ENCODE measurements around the gene NUP62. TPM values are rescaled to one million over a fixed set of nuclear protein-coding genes. Genes with fewer than 3 reads are reported as not detected.
"Not testable (repeated sequence)": the region's sequence is repeated elsewhere in the genome, so short reads cannot be mapped to it uniquely, and the experiment has no call there.

Gene NUP62
- total RNA-seq = 30.4 TPM
- long read RNA-seq, transcript NUP62-202 (2 exons, 3,479 nt) = major isoform, 10 of 32 reads
- long read RNA-seq, transcript NUP62-222 (3 exons, 587 nt) = minor isoform, 6 of 32 reads
- long read RNA-seq, partial matches to known transcripts = 0 of 32 reads
- long read RNA-seq, other reads (novel, unspliced or antisense) = 8 of 32 reads

- peak; percentile 81 for ATAC-seq
- intact Hi-C loops (cut with DNase I) = no loop called here
- DNase-seq (ENCODE audit: missing footprints) = peak; percentile 95
These were observed at the start of gene NUP62, which contains the start of gene ATF5 for GRCh38 chr19:49929121-49929610. Gene NUP62, minus strand, starts transcription at chr19:49929504. Its CDS starts 19,697 bp downstream, at chr19:49909807. Gene ATF5, plus strand, starts transcription at chr19:49929205. Its CDS starts 1,646 bp downstream, at chr19:49930851.

GRCh38 chr19:49978324-49978723 lies 49.0 kb upstream of the NUP62 start:
- DNase-seq (ENCODE audit: missing footprints) = peak; percentile 37
- intact Hi-C loops (cut with DNase I) = no loop called here
- no peak for ATAC-seq

GRCh38 chr19:49977881-49978280 lies 48.6 kb upstream of the NUP62 start:
- intact Hi-C loops (cut with DNase I) = no loop called here
- peak; percentile 20 for DNase-seq (ENCODE audit: missing footprints)
- no peak for ATAC-seq

DNA sequence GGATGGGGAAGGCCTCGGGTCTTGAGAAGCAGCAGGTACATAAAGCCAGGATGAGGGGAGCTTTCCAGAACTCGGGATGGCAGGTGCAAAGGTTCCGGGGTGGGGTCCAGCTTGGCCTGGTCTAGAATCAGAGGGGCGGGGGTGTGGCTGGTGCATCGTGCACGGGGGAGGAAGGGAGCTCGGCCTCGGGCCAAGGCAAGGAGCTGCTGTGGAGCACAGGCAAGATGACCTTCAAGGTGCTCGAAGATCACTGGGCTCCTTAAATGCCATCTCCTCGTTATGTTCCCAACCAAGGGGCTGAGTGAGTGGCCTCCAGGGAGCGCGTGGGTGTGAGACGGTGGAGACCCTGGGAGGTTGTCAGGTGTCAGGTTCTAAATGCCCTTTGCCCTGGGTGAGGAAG lies 47.8 kb upstream of the NUP62 start:
- DNase-seq (ENCODE audit: missing footprints) (peak; percentile 62), ATAC-seq (no peak)
- intact Hi-C loops (cut with DNase I) = no loop called here

- DNase-seq (ENCODE audit: missing footprints) = peak; percentile 50
- no peak for ATAC-seq
These were observed 47.2 kb upstream of the NUP62 start for GRCh38 chr19:49976496-49976895.

GRCh38 chr19:49975051-49975450 lies 45.7 kb upstream of the NUP62 start:
- DNase-seq (ENCODE audit: missing footprints) (peak; percentile 16), ATAC-seq (no peak)
- intact Hi-C loops (cut with DNase I) = no loop called here

More at GRCh38 chr19:49976496-49976895, 47.2 kb upstream of the NUP62 start:
- intact Hi-C loops (cut with DNase I) = no loop called here

GRCh38 chr19:49973987-49974386 lies 44.7 kb upstream of the NUP62 start:
- DNase-seq (ENCODE audit: missing footprints) (peak; percentile 77), ATAC-seq (peak; percentile 55)
- intact Hi-C loops (cut with DNase I) = no loop called here

GRCh38 chr19:49972841-49973240 lies 43.5 kb upstream of the NUP62 start:
- peak; percentile 52 for DNase-seq (ENCODE audit: missing footprints)
- ATAC-seq = no peak
- intact Hi-C loops (cut with DNase I) = no loop called here

DNA sequence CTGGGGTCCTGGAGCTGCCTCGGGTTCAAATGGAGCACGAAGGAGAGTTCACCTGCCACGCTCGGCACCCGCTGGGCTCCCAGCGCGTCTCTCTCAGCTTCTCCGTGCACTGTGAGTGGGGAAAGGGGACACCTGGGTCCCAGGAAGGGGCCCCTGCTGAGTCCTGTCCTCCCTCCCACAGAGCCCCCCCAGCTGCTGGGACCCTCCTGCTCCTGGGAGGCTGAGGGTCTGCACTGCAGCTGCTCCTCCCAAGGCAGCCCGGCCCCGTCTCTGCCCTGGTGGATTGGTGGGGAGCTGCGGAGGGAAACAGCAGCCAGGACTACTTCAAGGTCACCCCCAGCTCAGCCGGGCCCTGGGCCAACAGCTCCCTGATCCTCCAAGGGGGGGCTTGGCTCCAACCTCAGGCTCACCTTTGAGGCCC lies 42.7 kb upstream of the NUP62 start:
- DNase-seq (ENCODE audit: missing footprints) (peak; percentile 52), ATAC-seq (no peak)
- intact Hi-C loops (cut with DNase I) = no loop called here

- peak; percentile 61 for ATAC-seq
- DNase-seq (ENCODE audit: missing footprints) = peak; percentile 21
- intact Hi-C loops (cut with DNase I) = not testable (repeated sequence)
These were observed 40.1 kb upstream of the NUP62 start for GRCh38 chr19:49969355-49969754.

- intact Hi-C loops (cut with DNase I) = no loop called here
- DNase-seq (ENCODE audit: missing footprints) = peak; percentile 70
- no peak for ATAC-seq
These were observed 39.1 kb upstream of the NUP62 start for GRCh38 chr19:49968279-49968922.

GRCh38 chr19:49960980-49961379 lies 31.7 kb upstream of the NUP62 start, which contains the start of gene SIGLEC11:
Gene SIGLEC11, minus strand, starts transcription at chr19:49961172. Its CDS starts 91 bp downstream, at chr19:49961081.
- ATAC-seq (peak; percentile 63), DNase-seq (ENCODE audit: missing footprints) (peak; percentile 50)
- intact Hi-C loops (cut with DNase I) = not testable (repeated sequence)

- intact Hi-C loops (cut with DNase I); DNase-seq (ENCODE audit: missing footprints); ATAC-seq: not testable (repeated sequence)
These were observed 30.6 kb upstream of the NUP62 start for GRCh38 chr19:49959892-49960291.

DNA sequence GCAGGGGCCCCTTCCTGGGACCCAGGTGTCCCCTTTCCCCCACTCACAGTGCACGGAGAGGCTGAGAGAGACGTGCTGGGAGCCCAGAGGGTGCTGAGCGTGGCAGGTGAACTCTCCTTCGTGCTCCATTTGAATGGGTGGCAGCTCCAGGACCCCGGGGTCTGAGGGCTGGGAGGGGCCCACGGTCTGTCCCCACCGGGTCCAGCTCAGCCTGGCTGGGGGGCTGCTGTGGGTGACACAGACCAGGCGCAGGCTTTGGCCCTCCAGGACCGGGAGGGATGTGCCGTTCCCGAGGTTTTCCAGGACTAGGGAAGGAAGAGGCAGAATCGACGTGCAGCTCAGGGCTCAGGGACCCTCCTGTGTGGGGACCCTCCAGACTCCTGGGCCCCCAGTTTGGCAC lies 29.3 kb upstream of the NUP62 start:
- intact Hi-C loops (cut with DNase I); ATAC-seq: not testable (repeated sequence)
- DNase-seq (ENCODE audit: missing footprints) = peak; percentile 31

GRCh38 chr19:49958144-49958543 lies 28.8 kb upstream of the NUP62 start:
- intact Hi-C loops (cut with DNase I); ATAC-seq: not testable (repeated sequence)
- DNase-seq (ENCODE audit: missing footprints) = peak; percentile 37

DNA sequence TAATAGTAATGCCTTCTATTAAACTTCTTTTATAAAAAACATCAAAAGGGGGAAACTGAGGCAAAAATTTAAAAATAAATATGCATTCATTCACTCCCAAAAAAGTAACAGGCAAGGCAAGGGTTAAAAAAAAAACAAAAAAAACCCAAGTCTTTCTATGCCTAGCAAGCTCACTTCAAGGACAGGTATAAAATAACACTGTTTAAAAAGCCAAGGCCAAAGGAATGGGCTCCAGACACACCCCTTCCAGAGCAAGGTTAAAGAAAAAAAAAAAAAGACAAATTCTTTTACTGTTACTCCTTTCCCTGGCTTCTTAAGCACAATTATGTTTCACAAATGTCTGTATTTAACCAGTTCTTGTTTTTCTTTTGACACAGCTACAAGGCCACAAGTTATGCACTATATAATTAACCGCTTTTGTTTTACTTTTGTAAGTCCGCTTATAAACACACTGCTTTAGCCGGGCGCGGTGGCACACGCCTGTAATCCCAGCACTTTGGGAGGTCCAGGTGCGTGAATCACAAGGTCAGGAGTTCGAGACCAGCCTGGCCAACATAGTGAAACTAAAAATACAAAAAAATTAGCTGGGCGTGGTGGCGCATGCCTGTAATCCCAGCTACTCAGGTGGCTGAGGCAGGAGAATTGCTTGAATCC lies 28.1 kb upstream of the NUP62 start:
- ATAC-seq = no peak
- intact Hi-C loops (cut with DNase I) = no loop called here
- DNase-seq (ENCODE audit: missing footprints) = peak; percentile 17

DNA sequence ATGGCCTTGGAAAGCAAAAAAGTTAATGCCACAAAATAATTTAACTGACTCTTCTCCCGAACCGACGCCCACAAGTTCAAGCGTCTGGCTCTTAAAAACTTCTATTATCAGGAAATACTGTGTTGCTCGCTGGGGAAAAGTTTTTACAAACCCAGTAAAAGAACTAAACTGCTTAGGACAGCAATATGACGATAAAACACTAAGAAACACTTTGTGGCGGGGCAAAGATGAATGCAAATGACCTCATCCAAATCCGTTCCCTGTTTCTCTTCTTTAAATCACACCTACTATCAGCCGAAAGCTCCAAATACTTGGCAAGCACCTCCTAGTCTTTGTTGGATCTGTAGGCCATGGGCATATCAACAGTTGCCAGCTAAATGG lies 26.8 kb upstream of the NUP62 start:
- ATAC-seq (no peak), DNase-seq (ENCODE audit: missing footprints) (no peak)
- intact Hi-C loops (cut with DNase I) = no loop called here

GRCh38 chr19:49954933-49955332 lies 25.6 kb upstream of the NUP62 start:
- intact Hi-C loops (cut with DNase I) = no loop called here
- no peak for ATAC-seq
- DNase-seq (ENCODE audit: missing footprints) = no peak

GRCh38 chr19:49954092-49954829 lies 25.0 kb upstream of the NUP62 start:
- DNase-seq (ENCODE audit: missing footprints) = no peak
- peak; percentile 58 for ATAC-seq
- intact Hi-C loops (cut with DNase I) = no loop called here
